Uterus (tissue), 4 donors: ENCODE results near the gene PRODH2. TPM values are rescaled to one million over a fixed set of nuclear protein-coding genes. Genes with fewer than 3 reads are reported as not detected.

Source experiments
- DNase-seq, 2 donors: peaks; one replicate each; pipeline ENCODE4 v3.0.0-alpha.2; 2019 to 2020
- H3K27ac ChIP-seq, 2 donors: fragments of 200-600 bp; sonication (generic); 1 replicate in 1 of 2; 2 replicates in 1 of 2; pipeline ENCODE4 v1.5.1; 2016 to 2018
- H3K27me3 ChIP-seq, 2 donors: fragments of 200-600 bp; sonication (generic); one replicate each; pipeline ENCODE4 v1.5.1; 2018 to 2019; ENCODE audit warnings: control low read depth in 1 of 2
- H3K36me3 ChIP-seq, 2 donors: fragments of 200-600 bp; sonication (generic); one replicate each; pipeline ENCODE4 v1.5.1; 2019; ENCODE audit warnings: control low read depth in 1 of 2
- H3K4me1 ChIP-seq, 2 donors: fragments of 200-600 bp; sonication (generic); one replicate each; pipeline ENCODE4 v1.5.1; 2018 to 2019; ENCODE audit warnings: control low read depth in 1 of 2
- H3K4me3 ChIP-seq, 2 donors: fragments of 200-600 bp; sonication (generic); 1 replicate in 1 of 2; 2 replicates in 1 of 2; pipeline ENCODE4 v1.5.1; 2018 to 2019; ENCODE audit warnings: mild to moderate bottlenecking in 1 of 2
- H3K9me3 ChIP-seq, 2 donors: fragments of 200-600 bp; sonication (generic); one replicate each; pipeline ENCODE4 v1.5.1; 2019; ENCODE audit warnings: control low read depth in 1 of 2
- CTCF ChIP-seq, 4 experiments: fragments of 200-600 bp in 2 of 4; fragments of 450-650 bp in 2 of 4; sonication (generic) in 2 of 4; IDR thresholded peaks; one replicate each; pipeline ENCODE4 v1.5.1; 2016 to 2019; ENCODE audit warnings: antibody characterized with exemption in 4 of 4, mild to moderate bottlenecking in 2 of 4, moderate library complexity in 1 of 4
- POLR2A ChIP-seq, 2 donors: fragments of 450-650 bp; IDR thresholded peaks; one replicate each; pipeline ENCODE4 v1.6.1; 2016; ENCODE audit warnings: antibody characterized with exemption in 2 of 2, mild to moderate bottlenecking in 1 of 2, moderate library complexity in 1 of 2
- intact Hi-C: fragments of 100-400 bp; cut with DNase I; formaldehyde crosslinking; loops from one replicate; pipeline ENCODE4 v1.15.1; 2023; ENCODE audit warnings: low total_unique reads
- total RNA-seq, 4 donors: library from RNA; depleted of rRNA in 3 of 4; stranded (reverse); fragments of >200 nt in 3 of 4; gene quantifications; one replicate each; pipeline versions ENCODE4 v1.1.0 to v1.2.4, GENCODE V29; 2014 to 2023
- donor health status: DM: yes; HTN: yes; CAD: no.

PRODH2 gene
- total RNA-seq, 4 donors from 2014 or later: not detected

GRCh38 chr19:35784503-35785338 is 27.9 kb downstream of the PRODH2 start:
- TF ChIP-seq POLR2A (IDR thresholded peaks at IDR 0.05) (no peak), CTCF (IDR thresholded peaks at IDR 0.05) (no peak)
- H3K4me3 ChIP-seq: no peak overlapping the region
- no peak overlapping the region for H3K27ac ChIP-seq
- DNase-seq: no peak
- H3K27me3 ChIP-seq: no peaks in the 10 kb centered on the region
- intact Hi-C loops: loop anchor here (10.0 kb wide), 1 partner anchor 150 kb away; the partner anchor contains the start of gene LRFN3
- H3K36me3 ChIP-seq: no peaks in the 10 kb centered on the region
- no peaks in the 10 kb centered on the region for H3K4me1 ChIP-seq
- H3K9me3 ChIP-seq: no peaks in the 10 kb centered on the region

GRCh38 chr19:35783469-35784434 is 28.9 kb downstream of the PRODH2 start:
- no peaks in the 10 kb centered on the region for H3K36me3 ChIP-seq
- no peaks in the 10 kb centered on the region for H3K4me1 ChIP-seq
- H3K27me3 ChIP-seq: no peaks in the 10 kb centered on the region
- no peak overlapping the region for H3K27ac ChIP-seq
- TF ChIP-seq POLR2A (IDR thresholded peaks at IDR 0.05) (no peak), CTCF (IDR thresholded peaks at IDR 0.05) (no peak)
- intact Hi-C loops: loop anchor here (10.0 kb wide), 1 partner anchor 151 kb away; the partner anchor contains the start of gene LRFN3
- H3K4me3 ChIP-seq: no peak overlapping the region
- no peaks in the 10 kb centered on the region for H3K9me3 ChIP-seq
- no peak for DNase-seq

GRCh38 chr19:35782589-35782988 is 30.1 kb downstream of the PRODH2 start:
- Histone ChIP-seq H3K27me3 (no peaks in the 10 kb centered on the region), H3K4me3 (no peak overlapping the region), H3K4me1 (no peaks in the 10 kb centered on the region), H3K9me3 (no peaks in the 10 kb centered on the region), H3K27ac (no peak overlapping the region), H3K36me3 (no peaks in the 10 kb centered on the region)
- TF ChIP-seq CTCF (IDR thresholded peaks at IDR 0.05) (no peak), POLR2A (IDR thresholded peaks at IDR 0.05) (no peak)
- no peak for DNase-seq
- intact Hi-C loops: loop anchor here (10.0 kb wide), 1 partner anchor 152 kb away; the partner anchor contains the start of gene LRFN3

GRCh38 chr19:35781650-35782049 is 31.0 kb downstream of the PRODH2 start:
- no peak for DNase-seq
- intact Hi-C loops: loop anchor here (10.0 kb wide), 1 partner anchor 153 kb away; the partner anchor contains the start of gene LRFN3
- Histone ChIP-seq H3K27ac (no peak overlapping the region), H3K36me3 (no peaks in the 10 kb centered on the region), H3K4me1 (no peaks in the 10 kb centered on the region), H3K4me3 (no peak overlapping the region), H3K27me3 (no peaks in the 10 kb centered on the region), H3K9me3 (no peaks in the 10 kb centered on the region)
- TF ChIP-seq POLR2A (IDR thresholded peaks at IDR 0.05): no peak
- no peak for TF ChIP-seq CTCF (IDR thresholded peaks at IDR 0.05)
